HG02642 (cell line): ENCODE measurements around the gene CNPY1.

Experiments
- ATAC-seq: cut with Tn5 transposase; IDR thresholded peaks from one replicate; pipeline ENCODE4 v1.9.1; 2021; ENCODE audit warnings: mild to moderate bottlenecking; ENCODE audit not compliant: unreplicated experiment, poor library complexity

CNPY1 gene

DNA sequence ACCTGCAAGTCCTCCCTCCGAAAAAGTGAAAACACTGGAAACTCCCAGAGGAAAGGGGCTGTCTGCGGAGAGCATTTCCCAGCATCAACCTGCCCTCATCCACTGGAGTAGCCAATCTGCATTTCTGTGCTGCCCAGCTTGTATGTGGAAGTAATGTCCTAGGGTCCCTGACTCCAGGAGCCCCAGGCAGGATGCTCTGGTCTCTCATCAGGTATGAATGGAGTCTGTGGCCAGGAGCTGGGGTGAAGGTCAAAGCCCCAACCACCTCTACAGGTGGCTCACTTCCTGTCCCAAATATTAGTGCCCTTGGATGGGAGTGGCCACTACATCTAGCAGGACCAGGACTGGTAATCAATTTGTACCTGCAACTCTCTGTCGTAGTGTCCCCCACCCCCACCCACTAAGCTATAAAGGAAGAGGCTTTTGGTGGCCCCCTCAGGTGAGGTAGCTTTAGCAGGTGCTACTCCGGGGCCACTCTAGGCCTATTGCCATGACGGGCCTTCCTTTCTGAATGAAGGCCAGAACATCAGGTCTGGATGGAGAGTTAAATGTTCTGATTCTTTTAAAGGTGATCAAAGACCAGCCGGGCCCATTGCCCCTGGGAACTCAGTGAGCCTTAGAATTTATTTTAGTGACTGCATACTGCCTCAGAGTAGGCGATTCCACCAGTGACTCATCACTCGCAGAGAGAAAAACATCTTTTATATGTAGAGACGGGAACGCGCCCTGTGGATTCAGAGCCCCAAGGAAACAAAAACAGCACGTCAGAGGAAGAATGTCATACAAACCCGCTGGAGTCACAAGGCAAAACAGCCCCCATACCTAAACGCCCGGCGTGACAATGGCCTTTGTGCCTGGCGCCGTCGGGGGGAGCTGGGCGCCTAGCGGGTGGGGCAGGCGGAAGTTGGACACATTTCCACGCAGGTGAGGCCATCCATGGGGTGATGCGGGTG is 75.4 kb downstream of the CNPY1 start:
- no peak for ATAC-seq

DNA sequence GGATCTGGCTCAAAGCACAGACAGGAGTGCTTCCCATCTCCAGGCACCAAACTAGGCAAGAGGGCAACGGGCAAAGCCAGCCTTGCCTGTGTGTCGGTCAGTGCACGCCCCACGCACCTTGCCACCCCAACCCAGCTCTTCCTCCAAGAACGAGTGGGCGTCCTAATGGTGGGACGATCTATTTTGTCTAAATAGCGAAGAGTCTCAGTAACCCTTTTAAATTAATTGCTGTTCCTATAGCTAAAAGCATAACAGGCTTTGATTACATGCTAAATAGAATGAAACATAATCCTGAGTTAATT is 76.2 kb downstream of the CNPY1 start:
- ATAC-seq, result no peak

DNA sequence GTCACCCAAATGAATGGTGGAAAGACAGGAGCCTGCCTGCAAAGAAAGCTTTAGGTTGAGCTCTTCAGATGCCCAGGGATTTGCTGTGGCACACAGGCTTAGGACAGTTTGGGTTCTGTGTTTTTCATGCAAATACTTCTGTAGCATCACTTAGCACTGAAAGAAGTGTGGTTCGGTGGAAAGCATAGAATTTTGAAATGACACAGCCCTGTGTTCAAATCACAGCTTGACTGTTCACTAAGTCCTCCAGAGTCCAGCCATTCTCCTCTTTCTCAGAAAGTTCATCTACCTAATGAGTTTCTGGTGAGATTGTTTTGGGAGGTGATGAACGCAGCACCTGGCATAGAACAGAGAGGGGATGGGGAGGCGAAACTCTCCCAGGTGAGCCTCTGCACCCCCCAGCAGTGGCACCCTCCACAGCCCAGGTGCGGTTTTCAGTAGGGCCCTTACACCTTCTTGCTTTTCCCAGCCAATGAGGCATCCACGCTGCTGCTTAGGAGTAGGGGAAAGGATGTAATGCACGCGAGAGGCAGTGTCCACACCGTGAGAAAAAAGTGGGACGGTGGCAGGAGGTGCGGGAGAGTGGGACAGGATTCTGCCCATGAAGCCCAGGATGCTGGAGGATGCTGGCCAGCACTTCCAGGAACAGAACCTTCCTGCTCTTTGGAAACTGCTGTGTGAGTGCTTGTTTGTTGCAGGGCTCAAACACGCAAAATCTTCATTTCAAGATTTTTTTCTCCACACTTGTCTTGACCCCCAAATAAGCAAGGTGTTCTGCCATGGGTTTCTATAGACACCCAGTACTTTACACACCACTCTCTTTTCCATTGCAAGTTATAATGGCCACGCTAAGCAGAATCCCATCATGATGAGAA is 76.8 kb downstream of the CNPY1 start:
- ATAC-seq, result no peak

DNA sequence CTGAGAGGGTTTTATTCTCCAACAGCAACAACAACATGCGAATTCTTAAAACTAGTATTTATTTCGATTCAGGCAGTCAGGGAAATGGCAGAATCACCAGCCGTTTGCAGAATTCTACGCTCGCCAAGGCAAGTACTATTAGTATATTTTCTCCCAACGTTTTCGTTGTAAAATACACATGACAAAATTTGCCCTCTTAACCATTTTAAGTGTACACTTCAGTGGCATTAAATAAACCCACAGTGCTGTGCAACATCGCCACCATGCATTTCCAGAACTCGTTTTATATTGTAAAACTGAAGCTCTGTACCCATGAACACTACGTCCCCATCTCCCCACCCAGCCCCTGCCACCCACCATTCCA is 77.6 kb downstream of the CNPY1 start:
- no peak for ATAC-seq

DNA sequence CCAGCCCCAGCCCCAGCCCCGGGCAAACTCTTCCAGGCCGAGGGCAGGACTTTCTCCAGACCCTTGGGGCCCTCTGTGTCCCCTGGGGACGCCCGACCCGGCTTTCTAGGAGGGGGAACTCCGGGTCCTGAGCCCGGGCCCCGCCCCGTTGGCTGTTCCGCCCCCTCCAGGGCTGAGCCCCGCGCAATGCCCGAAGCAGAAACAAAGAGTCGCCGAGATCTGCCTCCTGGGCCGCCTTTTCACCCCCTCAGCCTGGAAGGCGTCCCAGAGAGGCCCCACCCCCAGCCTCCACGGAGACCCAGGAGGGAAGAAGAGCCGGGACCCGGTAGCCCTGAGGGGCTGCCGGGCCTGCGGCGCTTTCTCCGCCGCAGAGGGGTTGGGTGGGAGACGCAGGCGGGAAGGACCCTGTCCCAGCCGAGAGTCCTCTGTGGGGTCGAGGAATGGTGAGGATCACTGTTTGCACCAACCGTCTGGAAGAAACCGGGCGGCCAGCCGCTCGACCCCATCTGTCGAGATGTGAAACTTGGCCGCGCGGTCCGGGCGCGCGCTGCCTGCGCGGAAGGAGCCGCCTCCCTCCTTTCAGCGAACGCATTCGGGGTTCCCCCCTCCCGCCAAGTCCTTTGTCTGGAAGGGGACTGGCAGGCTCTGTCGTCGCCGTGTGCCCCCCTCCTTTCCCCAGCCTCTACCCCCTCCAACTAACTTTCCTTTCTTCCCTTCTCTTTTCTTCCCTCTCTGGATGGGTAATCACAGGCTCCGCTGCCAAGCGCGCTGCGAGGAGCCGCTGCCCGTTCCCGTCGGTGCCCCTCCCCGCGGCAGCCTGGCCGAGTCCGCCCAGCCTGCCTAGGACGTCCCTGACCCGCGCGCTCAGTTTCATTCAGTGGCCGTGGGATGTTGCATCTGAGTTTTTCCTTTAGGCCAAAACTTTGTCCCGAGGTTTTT is 78.2 kb downstream of the CNPY1 start:
- ATAC-seq, result no peak

DNA sequence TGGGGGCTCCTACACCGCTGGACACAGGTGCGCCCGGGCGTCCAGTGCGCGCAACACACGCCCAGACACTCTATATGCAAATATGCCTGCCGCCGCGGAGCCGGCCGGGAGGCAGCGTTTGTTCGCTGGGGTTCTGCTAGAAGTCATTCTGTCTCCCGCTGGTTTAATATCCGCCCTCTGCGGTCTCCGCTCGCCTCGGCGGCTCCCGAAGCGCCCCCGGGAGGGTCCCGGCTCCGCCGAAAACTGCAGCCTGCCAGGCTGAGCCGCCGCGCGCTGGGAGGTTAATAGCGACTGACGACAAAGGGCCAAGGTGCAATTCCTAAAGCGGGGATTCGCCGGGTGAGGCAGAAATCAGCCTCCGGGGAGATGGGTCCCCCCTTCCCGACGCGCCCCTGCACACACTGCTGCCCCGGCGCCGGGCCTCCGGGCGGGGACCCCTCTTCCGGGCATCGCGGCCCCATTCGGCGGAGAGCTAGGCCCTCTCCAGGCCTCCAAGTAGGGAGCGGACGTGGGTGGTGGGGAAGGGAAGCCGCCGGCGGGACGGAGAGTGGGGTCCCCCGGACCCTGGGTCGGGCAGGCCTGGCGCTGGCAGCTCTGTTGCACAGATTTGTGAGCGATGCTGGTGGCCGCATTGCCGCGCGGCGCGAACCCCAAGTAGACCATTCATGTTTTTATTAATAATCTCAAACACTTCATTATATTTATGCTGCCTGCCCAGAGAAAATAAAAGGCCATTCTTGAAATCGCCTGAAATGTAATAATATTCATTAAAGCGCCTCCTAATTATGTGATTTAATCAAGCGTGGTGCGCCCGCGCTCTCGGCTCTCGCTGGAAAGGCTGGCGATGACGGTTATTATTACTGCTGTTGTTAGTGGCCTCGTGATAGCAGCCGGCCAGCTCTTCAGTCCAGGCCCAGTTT is 79.3 kb downstream of the CNPY1 start:
- peak; percentile 43 for ATAC-seq

DNA sequence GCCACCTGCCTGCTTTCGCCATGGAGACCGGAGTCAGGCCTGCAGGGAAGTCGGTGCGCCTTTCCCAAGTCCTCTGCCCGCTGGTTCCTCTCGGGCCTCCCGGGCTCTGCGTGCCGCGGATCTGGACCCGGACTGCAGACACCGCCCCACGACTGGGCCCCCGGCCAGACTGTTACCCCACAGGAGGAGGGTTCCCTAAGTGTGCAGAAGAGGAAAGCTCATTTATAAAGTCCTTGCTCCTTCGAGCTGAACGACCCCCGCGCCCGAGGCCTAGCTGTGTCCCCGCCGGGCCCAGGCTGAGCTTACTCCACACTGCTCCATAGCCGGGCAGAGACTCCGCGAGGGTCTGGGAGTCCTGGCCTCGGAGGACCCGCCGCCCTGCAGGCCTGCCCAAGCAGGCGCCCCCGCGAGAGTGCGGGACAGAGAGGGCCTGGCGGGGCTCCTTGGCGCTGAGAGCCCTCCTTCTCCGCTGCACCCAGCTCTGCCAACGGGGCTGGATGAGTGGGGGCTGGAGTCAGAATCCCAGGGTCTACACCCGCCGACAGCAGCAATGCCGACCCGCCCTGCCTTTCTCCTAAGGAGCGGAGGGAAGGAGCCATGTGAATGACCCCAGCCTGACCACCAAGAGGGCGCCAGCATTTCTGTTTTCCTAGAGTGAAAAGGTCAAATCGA is 80.1 kb downstream of the CNPY1 start:
- ATAC-seq, result no peak

DNA sequence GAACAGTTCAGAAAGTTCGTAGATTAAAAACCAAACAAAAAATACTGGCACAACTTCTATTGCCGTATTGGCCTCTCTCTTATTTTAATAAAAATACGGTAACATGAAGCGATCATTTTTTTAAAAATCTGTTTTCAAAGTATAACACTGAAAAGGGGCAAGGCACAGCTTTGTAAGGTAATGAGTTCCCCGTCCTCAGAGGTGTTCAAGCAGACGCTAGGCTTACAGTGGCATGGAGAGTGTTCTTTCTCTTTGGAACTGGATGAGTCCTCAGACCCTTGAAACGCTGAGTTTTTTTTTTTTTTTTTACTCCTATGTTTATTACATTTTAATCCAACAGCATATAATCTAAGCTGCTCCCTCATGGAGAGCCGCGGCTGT is 80.6 kb downstream of the CNPY1 start:
- ATAC-seq, result no peak

DNA sequence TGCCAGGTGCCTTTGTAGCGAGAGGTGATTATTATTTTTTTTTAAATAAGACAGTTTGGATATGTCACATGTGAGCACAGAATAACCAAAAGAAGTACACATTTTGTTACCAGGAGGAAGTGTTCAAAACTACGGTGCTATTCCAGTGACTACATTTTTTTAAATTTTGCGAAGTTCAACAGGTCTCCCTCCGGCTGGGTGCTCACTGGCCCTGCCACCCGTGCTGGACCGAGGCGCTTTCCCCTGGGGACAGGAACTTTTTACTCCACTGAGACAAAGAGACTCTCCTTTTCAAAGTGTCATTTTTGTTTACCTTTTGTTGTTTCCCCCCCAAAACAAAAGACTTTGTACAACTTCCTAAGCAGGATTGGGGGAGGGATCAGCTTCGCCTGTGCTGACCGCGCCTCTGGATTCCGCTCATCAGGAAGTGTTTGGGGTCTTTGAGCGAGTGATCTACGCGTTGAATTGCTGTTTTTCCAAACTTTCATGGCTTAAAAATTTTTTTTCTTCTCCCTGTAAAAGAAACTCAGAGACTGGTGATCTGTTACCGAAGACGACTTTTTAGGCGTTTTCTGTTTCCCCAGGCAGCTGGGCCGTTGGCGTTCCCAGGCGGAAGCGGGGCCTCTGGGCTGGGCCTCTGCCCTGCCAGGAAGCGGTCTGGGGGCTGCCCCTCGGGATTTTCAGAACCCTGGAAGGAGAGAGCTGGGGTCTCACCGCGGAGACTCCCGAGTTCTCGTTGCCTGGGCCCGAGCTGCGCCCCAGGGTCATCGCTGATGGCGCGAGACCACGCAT is 81.2 kb downstream of the CNPY1 start:
- ATAC-seq, result no peak

DNA sequence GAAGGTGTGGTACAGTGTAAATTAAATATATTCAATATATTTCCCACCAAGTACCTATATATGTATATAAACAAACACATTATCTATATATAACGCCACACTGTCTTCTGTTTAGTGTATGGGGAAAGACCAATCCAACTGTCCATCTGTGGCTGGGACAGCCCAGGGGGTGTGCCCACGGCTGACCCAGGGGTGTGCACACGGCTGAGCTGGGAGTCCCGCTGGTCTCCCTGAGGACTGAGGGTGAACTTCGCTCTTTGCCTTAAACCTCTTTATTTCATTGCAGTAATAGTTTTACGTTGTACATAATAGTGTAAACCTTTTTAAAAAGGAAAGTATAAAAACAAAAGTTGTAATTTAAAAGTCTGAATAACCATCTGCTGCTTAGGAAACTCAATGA is 82.2 kb downstream of the CNPY1 start:
- no peak for ATAC-seq

DNA sequence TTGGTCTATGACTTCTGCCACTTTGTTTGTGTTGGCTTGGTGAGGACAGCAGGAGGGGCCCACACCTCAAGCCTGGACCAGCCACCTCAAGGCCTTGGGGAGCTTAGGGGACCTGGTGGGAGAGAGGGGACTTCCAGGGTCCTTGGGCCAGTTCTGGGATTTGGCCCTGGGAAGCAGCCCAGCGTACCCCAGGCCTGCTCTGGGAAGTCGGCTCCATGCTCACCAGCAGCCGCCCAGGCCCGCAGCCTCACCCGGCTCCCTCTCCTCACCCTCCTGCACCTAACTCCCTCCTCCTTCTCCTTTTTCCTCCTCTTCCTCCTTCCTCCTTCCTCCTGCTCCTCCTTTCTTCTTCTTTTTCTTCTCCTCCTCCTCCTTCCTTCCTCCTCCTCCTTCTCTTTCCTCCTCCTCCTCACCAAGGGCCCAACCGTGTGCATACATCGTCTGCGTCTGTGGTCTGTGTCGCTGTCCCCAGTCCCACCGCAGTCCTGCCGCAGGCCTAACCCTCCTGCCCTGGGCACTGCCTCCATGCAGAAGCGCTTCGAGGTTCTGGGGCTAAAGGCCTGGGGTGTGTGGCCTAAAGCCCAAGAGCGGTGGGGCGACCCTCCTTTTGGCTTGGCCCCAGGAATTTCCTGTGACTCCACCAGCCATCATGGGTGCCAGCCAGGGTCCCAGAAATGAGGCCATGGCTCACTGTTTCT is 83.1 kb downstream of the CNPY1 start:
- ATAC-seq, result no peak

DNA sequence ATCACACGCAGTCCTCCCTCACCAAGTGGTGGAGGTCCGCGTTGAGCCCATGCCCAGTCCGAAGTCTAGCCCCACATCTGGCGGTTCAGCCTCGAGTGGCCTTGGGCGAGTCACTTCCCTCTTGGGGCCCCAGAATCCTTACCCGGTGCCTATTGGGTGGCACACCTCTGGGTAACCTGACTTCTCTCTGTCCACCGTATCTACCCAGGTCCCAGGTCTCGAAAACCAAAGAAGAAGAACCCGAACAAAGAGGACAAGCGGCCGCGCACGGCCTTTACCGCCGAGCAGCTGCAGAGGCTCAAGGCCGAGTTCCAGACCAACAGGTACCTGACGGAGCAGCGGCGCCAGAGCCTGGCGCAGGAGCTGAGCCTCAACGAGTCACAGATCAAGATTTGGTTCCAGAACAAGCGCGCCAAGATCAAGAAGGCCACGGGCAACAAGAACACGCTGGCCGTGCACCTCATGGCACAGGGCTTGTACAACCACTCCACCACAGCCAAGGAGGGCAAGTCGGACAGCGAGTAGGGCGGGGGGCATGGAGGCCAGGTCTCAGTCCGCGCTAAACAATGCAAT is 84.1 kb downstream of the CNPY1 start:
- no peak for ATAC-seq

DNA sequence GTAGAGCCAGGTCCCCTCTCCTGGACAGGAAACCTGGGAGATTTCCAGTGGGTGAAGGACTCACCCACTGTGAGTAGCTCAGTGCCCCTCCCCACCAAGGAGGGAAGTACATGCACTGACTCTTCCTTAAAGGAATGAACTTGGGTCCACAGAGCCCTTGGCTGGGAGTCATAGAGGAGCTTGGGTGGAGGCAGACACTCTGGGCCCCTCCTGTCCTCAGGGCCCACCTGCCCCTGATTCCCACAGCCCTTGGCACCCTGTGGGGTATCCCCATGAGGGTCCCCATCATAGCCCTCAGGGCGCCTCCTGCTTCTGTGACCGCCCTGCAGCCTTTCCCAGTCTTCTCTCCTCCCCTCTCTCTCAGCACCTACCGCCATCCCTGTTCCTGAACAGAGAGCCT is 84.7 kb downstream of the CNPY1 start:
- no peak for ATAC-seq

DNA sequence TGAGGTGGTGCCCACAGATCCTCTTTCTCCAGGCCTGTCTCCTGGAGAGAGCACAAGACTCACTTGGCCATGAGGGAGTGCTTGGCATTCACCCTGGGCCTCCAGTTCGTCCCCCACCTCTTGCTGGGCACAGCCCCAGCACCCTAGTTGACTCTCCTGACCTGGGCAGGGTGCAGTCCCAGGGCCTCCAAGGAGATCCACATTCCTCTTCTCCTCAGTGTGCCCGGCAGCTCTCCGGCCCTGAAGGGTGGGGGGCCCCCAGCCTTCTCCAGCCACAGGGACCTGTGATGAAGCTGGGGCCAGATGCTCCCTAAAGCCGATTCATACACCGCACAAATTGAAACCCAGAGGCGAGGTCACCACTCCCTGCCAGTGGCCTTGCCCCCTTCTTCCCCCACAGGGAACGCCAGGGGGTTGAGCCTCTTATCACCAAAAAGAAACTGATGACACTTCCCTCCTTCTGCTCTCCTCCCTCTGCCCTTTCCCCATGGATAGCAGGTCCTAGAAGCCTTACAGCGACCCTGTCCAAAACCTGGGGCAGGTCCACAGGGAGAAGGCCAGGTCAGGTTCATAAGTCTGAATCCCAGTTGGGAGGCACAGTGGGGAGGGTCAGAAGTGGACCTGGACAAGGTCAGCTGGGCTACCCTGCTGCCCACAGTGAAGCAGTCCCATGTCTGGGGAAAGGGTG is 85.3 kb downstream of the CNPY1 start:
- ATAC-seq, result no peak

DNA sequence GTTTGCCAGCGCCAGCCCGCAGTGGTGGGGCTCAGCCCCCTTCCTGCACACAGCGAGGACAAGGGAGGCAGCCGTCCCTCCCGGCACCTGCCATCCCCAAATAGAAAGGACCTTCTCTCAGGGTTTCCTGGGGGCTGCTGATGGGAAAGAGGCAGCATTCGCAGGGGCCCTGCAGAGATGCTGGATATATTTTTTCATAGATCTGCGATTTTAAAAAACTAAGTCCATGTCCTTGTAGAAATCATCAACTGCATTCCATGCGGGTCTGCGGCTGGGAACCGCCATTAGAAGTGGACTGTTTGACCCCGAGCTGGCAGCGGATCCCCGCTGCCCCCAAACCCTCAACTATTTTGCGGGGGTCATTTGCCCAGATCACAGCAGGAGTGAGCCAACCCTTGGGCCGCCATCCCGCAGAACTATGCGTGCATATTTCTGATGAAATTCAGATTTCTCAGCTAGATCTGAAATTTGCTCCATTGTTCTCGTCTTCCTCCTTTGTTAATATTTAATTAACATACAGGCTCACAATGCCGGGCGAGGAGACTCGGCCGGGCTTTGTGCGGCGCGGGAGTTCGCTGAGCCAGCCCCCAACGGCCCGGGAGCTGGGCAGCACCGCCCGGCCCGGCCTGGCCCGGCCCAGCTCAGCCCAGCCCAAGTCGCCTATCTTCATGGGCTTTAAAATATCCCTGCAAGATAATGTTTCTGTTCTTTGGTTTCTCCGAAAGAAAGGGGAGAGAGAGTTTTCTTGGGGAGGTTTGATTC is 86.5 kb downstream of the CNPY1 start:
- no peak for ATAC-seq
